GM12892 (cell line): ENCODE measurements around the gene NUFIP2.

Source experiments
- POLR2A ChIP-seq: IDR thresholded peaks from 2 replicates; pipeline ENCODE4 v1.6.1; 2011; ENCODE audit warnings: low read depth, low read length, control low read depth
- POLR2AphosphoS5 ChIP-seq: IDR thresholded peaks from 2 replicates; pipeline ENCODE4 v1.6.1; 2011; ENCODE audit warnings: low read depth, low read length, control low read depth
- TAF1 ChIP-seq: IDR thresholded peaks from 2 replicates; pipeline ENCODE4 v1.6.1; 2011; ENCODE audit warnings: low read depth, mild to moderate bottlenecking, control low read depth, low read length, borderline replicate concordance

GRCh38 chr17:29289852-29290251 lies 4.1 kb downstream of the NUFIP2 start:
- TF ChIP-seq TAF1 (no peak), POLR2A (no peak), POLR2AphosphoS5 (no peak)
